K562 (cell line): Measurements from ENCODE around the gene BLOC1S4. TPM values are rescaled to one million over a fixed set of nuclear protein-coding genes. Genes with fewer than 3 reads are reported as not detected.

Experiments
- ARID2 ChIP-seq: fragments of 450-650 bp; IDR thresholded peaks from 2 replicates; pipeline ENCODE4 v1.6.1; 2017; ENCODE audit warnings: antibody characterized with exemption, mild to moderate bottlenecking
- ATF1 ChIP-seq, 2 experiments: fragments of 450-650 bp in 1 of 2; IDR thresholded peaks; 2 replicates each; pipeline ENCODE4 v1.6.1; 2016; ENCODE audit warnings: missing compliant biosample characterization in 1 of 2, missing genetic modification characterization in 1 of 2
- BHLHE40 ChIP-seq: IDR thresholded peaks from 2 replicates; pipeline ENCODE4 v1.6.1; 2011; ENCODE audit warnings: low read length, improper control_type of control experiment
- DACH1 ChIP-seq: fragments of 450-650 bp; IDR thresholded peaks from 2 replicates; pipeline ENCODE4 v1.6.1; 2018; ENCODE audit not compliant: partially characterized antibody
- ETV5 ChIP-seq: sonication (generic); formaldehyde crosslinking; IDR thresholded peaks from 2 replicates; pipeline ENCODE4 v1.4.0; 2020; ENCODE audit warnings: low read depth, mild to moderate bottlenecking, missing genetic modification reagents
- ID3 ChIP-seq, 2 experiments: fragments of 250-450 bp in 1 of 2; fragments of 450-650 bp in 1 of 2; sonication (Bioruptor Pico) in 1 of 2; IDR thresholded peaks; 2 replicates each; pipeline versions ENCODE4 v1.6.1 to v1.8.0; 2016 to 2021; ENCODE audit warnings: mild to moderate bottlenecking in 2 of 2, moderate library complexity in 2 of 2, missing compliant biosample characterization in 1 of 2, missing genetic modification characterization in 1 of 2
- MYC ChIP-seq, 2 experiments: fragments of 250-450 bp in 1 of 2; sonication (Bioruptor Pico) in 1 of 2; IDR thresholded peaks; 2 replicates each; pipeline versions ENCODE4 v1.5.1 to v1.6.1; 2012 to 2021; ENCODE audit warnings: low read depth in 2 of 2, borderline replicate concordance in 1 of 2, improper control_type of control experiment in 1 of 2, low read length in 1 of 2, mild to moderate bottlenecking in 1 of 2, moderate library complexity in 1 of 2
- RAD21 ChIP-seq, 2 experiments: fragments of 250-450 bp in 1 of 2; fragments of 450-650 bp in 1 of 2; sonication (Bioruptor Pico) in 1 of 2; formaldehyde crosslinking in 1 of 2; IDR thresholded peaks in 1 of 2; conservative IDR thresholded peaks in 1 of 2; 2 replicates each; pipeline versions ENCODE4 v1.4.0 to v1.8.0; 2020 to 2022; ENCODE audit warnings: mild to moderate bottlenecking in 2 of 2, moderate library complexity in 1 of 2
- SMAD4 ChIP-seq: fragments of 250-450 bp; sonication (Bioruptor Pico); conservative IDR thresholded peaks from 2 replicates; pipeline ENCODE4 v1.8.0; 2021; ENCODE audit warnings: inconsistent platforms, mild to moderate bottlenecking, moderate library complexity
- TFAP4 ChIP-seq: sonication (generic); formaldehyde crosslinking; IDR thresholded peaks from 2 replicates; pipeline ENCODE4 v1.8.0; 2022; ENCODE audit warnings: missing genetic modification reagents, mild to moderate bottlenecking, moderate library complexity, borderline replicate concordance
- TRIM24 ChIP-seq, 2 experiments: fragments of 450-650 bp; IDR thresholded peaks; 2 replicates each; pipeline ENCODE4 v1.6.1; 2016
- VEZF1 ChIP-seq: fragments of 200-800 bp; sonication (Bioruptor generic); IDR thresholded peaks from 2 replicates; pipeline ENCODE4 v1.6.1; 2017; ENCODE audit warnings: missing genetic modification characterization, missing compliant biosample characterization
- ZBTB7A ChIP-seq: IDR thresholded peaks from 2 replicates; pipeline ENCODE4 v1.6.1; 2011; ENCODE audit warnings: low read depth, mild to moderate bottlenecking, low read length, moderate library complexity, borderline replicate concordance; ENCODE audit not compliant: control insufficient read depth
- ZNF444 ChIP-seq: fragments of 250-450 bp; sonication (Bioruptor Pico); IDR thresholded peaks from 2 replicates; pipeline ENCODE4 v1.4.0; 2020; ENCODE audit warnings: mild to moderate bottlenecking, moderate library complexity
- ZNF592 ChIP-seq: fragments of 450-650 bp; IDR thresholded peaks from 2 replicates; pipeline ENCODE4 v1.6.1; 2017; ENCODE audit warnings: antibody characterized with exemption, mild to moderate bottlenecking
- ZNF639 ChIP-seq, 2 experiments: fragments of 200-800 bp in 1 of 2; sonication (Bioruptor generic) in 1 of 2; sonication (generic) in 1 of 2; formaldehyde crosslinking in 1 of 2; IDR thresholded peaks in 1 of 2; conservative IDR thresholded peaks in 1 of 2; 2 replicates each; pipeline versions ENCODE4 v1.5.0 to v1.6.1; 2016 to 2020; ENCODE audit warnings: missing compliant biosample characterization in 1 of 2, missing genetic modification characterization in 1 of 2, missing genetic modification reagents in 1 of 2
- ZNF668 ChIP-seq: fragments of 250-450 bp; sonication (Bioruptor Pico); IDR thresholded peaks from 2 replicates; pipeline ENCODE4 v1.8.0; 2022; ENCODE audit warnings: mild to moderate bottlenecking, inconsistent platforms
- polyA plus RNA-seq, 8 experiments: library from polyadenylated mRNA; depleted of rRNA in 4 of 8; stranded (reverse) in 5 of 8; unstranded in 3 of 8; fragments of >200 nt; fragmentation: Nextera tagmentation in 2 of 8; fragmentation: Illumina TruSeq in 1 of 8; extraction: Ambion mirVana in 2 of 8; extraction: Trizol in 1 of 8; gene quantifications; 2 replicates each; pipeline versions ENCODE4 v1.2.1 to v1.2.3, GENCODE V29; 2011 to 2014; ENCODE audit warnings: inconsistent platforms in 1 of 8, missing spikeins in 1 of 8
- total RNA-seq, 7 experiments: library from RNA; depleted of rRNA in 6 of 7; stranded (reverse); fragments of >200 nt in 6 of 7; fragmentation: Illumina TruSeq in 2 of 7; extraction: Trizol in 2 of 7; gene quantifications; 2 replicates each; pipeline versions ENCODE4 v1.2.1 to v1.2.3, GENCODE V29; 2011 to 2021; ENCODE audit warnings: low replicate concordance in 1 of 7

The BLOC1S4 gene
- total and polyA plus RNA-seq, 9 of the 15 experiments (the other 6 are each of a cell fraction or from before 2014, with no cell fraction given), result 3.1 to 31.6 (median 11.2) TPM

GRCh38 chr4:6720202-6720699 lies 4.3 kb downstream of the BLOC1S4 start (continued):
- TF ChIP-seq ETV5 (CRISPR knock-in tag), result 0 out of 2 replicates have a peak, but pooled peaks have one; percentile 31
- peak; percentile 99 for TF ChIP-seq TFAP4 (CRISPR knock-in tag)
- TF ChIP-seq BHLHE40, result 0 out of 2 replicates have a peak, but pooled peaks have one; percentile 11
- TF ChIP-seq RAD21 (CRISPR knock-in tag; conservative IDR thresholded peaks at IDR 0.05 in 1 of 2, IDR thresholded peaks at IDR 0.05 in 1 of 2), result peak; percentile 99
- peak; percentile 98 for TF ChIP-seq ARID2
- no peak for TF ChIP-seq ZNF639 (CRISPR knock-in tag; conservative IDR thresholded peaks at IDR 0.05 in 1 of 2, IDR thresholded peaks at IDR 0.05 in 1 of 2)
- TF ChIP-seq TRIM24 (IDR thresholded peaks at IDR 0.05), result no peak
- no peak for TF ChIP-seq ID3 (CRISPR knock-in tag; IDR thresholded peaks at IDR 0.05)
- 0 out of 2 replicates have a peak, but pooled peaks have one; percentile 44 for TF ChIP-seq ID3 (tag; IDR thresholded peaks at IDR 0.05)
- TF ChIP-seq VEZF1 (CRISPR knock-in tag), result peak; percentile 26; the same call in 1 of the 2 replicates
- 0 out of 2 replicates have a peak, but pooled peaks have one; percentile 57 for TF ChIP-seq ZNF592
- peak; percentile 13; the same call in 1 of the 2 replicates for TF ChIP-seq MYC (IDR thresholded peaks at IDR 0.05; ENCODE audit: low read depth, low read length)
- no peak for TF ChIP-seq MYC (CRISPR knock-in tag; IDR thresholded peaks at IDR 0.05; ENCODE audit: borderline replicate concordance, low read depth)
- TF ChIP-seq ZNF444 (CRISPR knock-in tag), result no peak
- TF ChIP-seq SMAD4 (CRISPR knock-in tag), result peak; percentile 72
- peak; percentile 99 for TF ChIP-seq ZBTB7A
- no peak for TF ChIP-seq ZNF668 (CRISPR knock-in tag)
- TF ChIP-seq DACH1, result peak; percentile 95
- TF ChIP-seq ATF1 (CRISPR knock-in tag; IDR thresholded peaks at IDR 0.05), result no peak
- peak; percentile 27; the same call in 1 of the 2 replicates for TF ChIP-seq ATF1 (tag; IDR thresholded peaks at IDR 0.05)
